Mucosa of rectum (tissue), 2 donors: ENCODE results near the gene PCDHB6.
"Not testable (repeated sequence)": the region's sequence is repeated elsewhere in the genome, so short reads cannot be mapped to it uniquely, and the experiment has no call there.

Experiments used
- H3K27ac ChIP-seq, 2 donors: one replicate each; pipeline ENCODE4 v1.7.0; 2013; ENCODE audit warnings: inconsistent platforms in 2 of 2, low read depth in 2 of 2, low read length in 2 of 2
- H3K27me3 ChIP-seq, 2 donors: one replicate each; pipeline ENCODE4 v1.7.0; 2013; ENCODE audit warnings: low read length in 2 of 2; ENCODE audit not compliant: control insufficient read depth in 2 of 2, insufficient read depth in 2 of 2
- H3K36me3 ChIP-seq, 2 donors: one replicate each; pipeline ENCODE4 v1.7.0; 2013; ENCODE audit warnings: low read length in 2 of 2; ENCODE audit not compliant: control insufficient read depth in 2 of 2, insufficient read depth in 2 of 2
- H3K4me1 ChIP-seq, 2 donors: one replicate each; pipeline ENCODE4 v1.7.0; 2013; ENCODE audit warnings: low read length in 2 of 2, mild to moderate bottlenecking in 1 of 2; ENCODE audit not compliant: control insufficient read depth in 2 of 2, insufficient read depth in 2 of 2
- H3K4me3 ChIP-seq, 2 donors: one replicate each; pipeline ENCODE4 v1.7.0; 2013; ENCODE audit warnings: low read length in 2 of 2
- H3K9ac ChIP-seq, 2 donors: one replicate each; pipeline ENCODE4 v1.7.0; 2013; ENCODE audit warnings: low read length in 2 of 2, low read depth in 1 of 2, mild to moderate bottlenecking in 1 of 2
- H3K9me3 ChIP-seq, 2 donors: one replicate each; pipeline ENCODE4 v1.7.0; 2013; ENCODE audit warnings: low read length in 2 of 2; ENCODE audit not compliant: control insufficient read depth in 2 of 2
- donor health status: healthy.
- donor health status: Normal muscosa, but diverticular disease.

Gene PCDHB6

DNA sequence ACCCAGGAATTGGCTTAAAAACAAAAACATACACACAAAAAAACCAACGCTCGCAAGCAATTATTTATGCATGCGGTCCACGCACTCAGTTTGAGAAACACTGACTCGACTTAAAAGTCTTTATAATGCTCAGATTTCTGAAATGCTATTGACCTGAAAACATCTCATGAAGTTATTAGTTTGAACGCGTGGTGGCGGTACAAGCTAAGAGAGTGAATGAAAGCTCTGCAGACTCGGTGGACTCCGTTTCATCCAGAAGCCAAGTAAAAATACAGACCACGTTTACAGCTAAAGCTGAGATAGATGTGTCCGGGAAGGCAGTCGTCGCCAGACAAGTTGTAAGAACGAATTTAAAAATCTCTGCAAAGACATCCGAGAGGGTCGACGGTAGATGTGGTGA, at the start of gene PCDHB6:
Gene PCDHB6 (plus strand): TSS at position 246 of the 400 bp plus-strand sequence. CDS start 201 bp downstream, outside the sequence.
- Histone ChIP-seq H3K4me1 (no peaks in the 10 kb centered on the region), H3K9ac (no peak within 1 kb of the TSS), H3K27me3 (no peaks in the 10 kb centered on the region), H3K27ac (no peak within 1 kb of the TSS), H3K36me3 (no peaks in the 10 kb centered on the region), H3K4me3 (no peak within 1 kb of the TSS), H3K9me3 (peaks cover 5 to 7% of the 10 kb centered on the region in 2 donors)

- Histone ChIP-seq H3K4me1 (no peaks in the 10 kb centered on the region), H3K9me3 (peaks cover 0 to 8% of the 10 kb centered on the region in 2 donors), H3K36me3 (no peaks in the 10 kb centered on the region), H3K27me3 (no peaks in the 10 kb centered on the region), H3K9ac (no peak within 1 kb of the TSS), H3K27ac (no peak within 1 kb of the TSS), H3K4me3 (peak within 1 kb of the TSS in 1 of 2 donors; percentile 59)
Measured at GRCh38 chr5:141100243-141100805, 49.5 kb upstream of the PCDHB6 start, which contains the start of gene PCDHB3. TSS of gene PCDHB3 (plus strand) at chr5:141100473. CDS start at chr5:141100650, 177 bp downstream.

- Histone ChIP-seq H3K36me3 (no peaks in the 10 kb centered on the region), H3K27me3 (no peaks in the 10 kb centered on the region), H3K9ac (no peak overlapping the region), H3K27ac (no peak overlapping the region), H3K9me3 (peaks cover 0 to 6% of the 10 kb centered on the region in 2 donors), H3K4me1 (no peaks in the 10 kb centered on the region), H3K4me3 (peak overlapping the region in 1 of 2 donors; percentile 59)
Measured at GRCh38 chr5:141101059-141101458, 48.8 kb upstream of the PCDHB6 start.

- H3K27ac ChIP-seq, H3K4me1 ChIP-seq, H3K4me3 ChIP-seq, H3K9me3 ChIP-seq, H3K27me3 ChIP-seq, H3K36me3 ChIP-seq, H3K9ac ChIP-seq: not testable (repeated sequence)
Measured at GRCh38 chr5:141102070-141102469, 47.8 kb upstream of the PCDHB6 start.

- not testable (repeated sequence) for H3K9me3 ChIP-seq, H3K4me3 ChIP-seq, H3K9ac ChIP-seq
Measured at GRCh38 chr5:141102471-141102870, 47.4 kb upstream of the PCDHB6 start.

GRCh38 chr5:141105350-141105749, 44.5 kb upstream of the PCDHB6 start:
- Histone ChIP-seq H3K9me3 (peaks cover 0 to 9% of the 10 kb centered on the region in 2 donors), H3K27me3 (no peaks in the 10 kb centered on the region), H3K36me3 (no peaks in the 10 kb centered on the region), H3K9ac (no peak overlapping the region), H3K27ac (no peak overlapping the region), H3K4me3 (no peak overlapping the region), H3K4me1 (no peaks in the 10 kb centered on the region)

More at GRCh38 chr5:141102471-141102870, 47.4 kb upstream of the PCDHB6 start:
- H3K4me1 ChIP-seq, H3K27me3 ChIP-seq, H3K36me3 ChIP-seq, H3K27ac ChIP-seq: not testable (repeated sequence)

DNA sequence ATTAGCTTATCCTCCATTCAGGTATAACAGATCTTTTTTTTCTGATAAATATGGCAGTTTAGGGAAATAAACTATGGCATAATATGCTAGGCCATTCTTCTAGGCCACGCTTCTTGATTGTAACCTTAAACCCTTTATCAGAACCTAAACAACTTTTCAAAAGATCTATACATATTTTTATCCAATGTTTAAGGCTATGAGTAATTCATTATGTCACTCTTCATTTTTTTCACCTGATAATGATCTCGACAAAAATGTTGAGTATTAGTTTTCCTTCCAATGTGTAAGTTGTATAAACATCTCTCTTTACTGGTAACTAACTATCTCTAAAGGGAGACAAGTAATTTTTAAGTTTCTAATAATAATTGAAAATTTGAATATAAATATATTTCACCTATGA, 30.6 kb upstream of the PCDHB6 start:
- Histone ChIP-seq H3K9me3 (peaks cover 0 to 2% of the 10 kb centered on the region in 2 donors), H3K36me3 (no peaks in the 10 kb centered on the region), H3K4me3 (no peak overlapping the region), H3K27me3 (no peaks in the 10 kb centered on the region), H3K4me1 (no peaks in the 10 kb centered on the region), H3K9ac (no peak overlapping the region), H3K27ac (no peak overlapping the region)

GRCh38 chr5:141121563-141121962, 28.3 kb upstream of the PCDHB6 start, which contains the start of gene PCDHB4:
TSS of gene PCDHB4 (plus strand) at chr5:141121818. CDS start at chr5:141121999, 181 bp downstream.
- Histone ChIP-seq H3K36me3 (no peaks in the 10 kb centered on the region), H3K9ac (no peak within 1 kb of the TSS), H3K27me3 (no peaks in the 10 kb centered on the region), H3K4me3 (peak within 1 kb of the TSS in 1 of 2 donors; percentile 35), H3K27ac (no peak within 1 kb of the TSS), H3K9me3 (peaks cover 0 to 2% of the 10 kb centered on the region in 2 donors), H3K4me1 (no peaks in the 10 kb centered on the region)

DNA sequence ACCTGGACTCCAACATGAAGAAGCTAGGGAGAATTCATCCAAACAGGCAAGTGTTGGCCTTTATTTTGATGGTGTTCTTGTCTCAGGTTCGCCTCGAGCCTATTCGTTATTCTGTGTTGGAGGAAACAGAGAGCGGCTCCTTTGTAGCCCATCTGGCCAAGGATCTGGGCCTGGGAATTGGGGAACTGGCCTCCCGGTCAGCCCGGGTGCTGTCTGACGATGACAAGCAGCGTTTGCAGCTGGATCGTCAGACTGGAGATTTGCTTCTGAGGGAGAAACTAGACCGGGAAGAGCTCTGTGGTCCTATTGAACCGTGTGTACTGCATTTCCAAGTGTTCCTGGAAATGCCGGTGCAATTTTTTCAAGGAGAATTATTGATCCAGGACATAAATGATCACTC, 27.9 kb upstream of the PCDHB6 start:
- Histone ChIP-seq H3K4me3 (peak overlapping the region in 1 of 2 donors; percentile 35), H3K9me3 (no peaks in the 10 kb centered on the region), H3K27ac (no peak overlapping the region), H3K4me1 (no peaks in the 10 kb centered on the region), H3K9ac (no peak overlapping the region), H3K27me3 (no peaks in the 10 kb centered on the region), H3K36me3 (no peaks in the 10 kb centered on the region)

- H3K4me3 ChIP-seq, H3K36me3 ChIP-seq, H3K27ac ChIP-seq, H3K27me3 ChIP-seq, H3K9me3 ChIP-seq, H3K9ac ChIP-seq, H3K4me1 ChIP-seq: not testable (repeated sequence)
Measured at GRCh38 chr5:141123396-141124135, 26.3 kb upstream of the PCDHB6 start.
